ENCODE data around the gene CFAP100.
A peak's percentile ranks its signal among the peaks of the same experiment; 100 is the strongest.

Gene CFAP100

GRCh38 chr3:126376444-126376843 is 18.3 kb upstream of the CFAP100 start:
- DNase-seq (ENCODE audit: low spot score) = no peak
- Mint-ChIP-seq H3K4me3 (no peak overlapping the region), H3K9me3 (no peaks in the 10 kb centered on the region), H3K4me1 (ENCODE audit: low read depth) (no peaks in the 10 kb centered on the region), H3K27ac (no peak overlapping the region), H3K27me3 (ENCODE audit: low read depth) (no peaks in the 10 kb centered on the region), H3K36me3 (ENCODE audit: low read depth) (no peaks in the 10 kb centered on the region)

DNA sequence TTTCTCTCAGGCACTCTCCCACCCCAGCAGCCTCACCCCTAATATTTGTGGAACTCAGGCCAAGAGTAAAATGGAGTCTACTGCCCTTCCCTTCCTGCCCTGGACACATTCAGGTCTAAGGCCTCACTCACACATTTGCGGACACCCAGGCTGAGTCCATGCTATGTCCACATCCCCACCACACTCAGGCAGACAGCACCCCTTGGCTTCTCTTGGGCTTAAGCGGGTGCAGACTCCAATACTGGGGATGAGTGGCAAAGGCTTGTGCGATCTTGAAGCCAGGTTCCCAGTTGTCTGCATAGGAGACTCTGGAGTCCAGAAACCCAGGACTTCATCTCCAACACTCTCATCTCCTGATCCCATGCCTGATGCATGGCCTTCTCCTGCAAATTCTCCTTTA is 17.5 kb upstream of the CFAP100 start:
- Mint-ChIP-seq H3K4me1 (ENCODE audit: low read depth) (no peaks in the 10 kb centered on the region), H3K4me3 (no peak overlapping the region), H3K9me3 (no peaks in the 10 kb centered on the region), H3K27me3 (ENCODE audit: low read depth) (peaks cover 4% of the 10 kb centered on the region), H3K27ac (no peak overlapping the region), H3K36me3 (ENCODE audit: low read depth) (no peaks in the 10 kb centered on the region)
- DNase-seq (ENCODE audit: low spot score) = no peak

DNA sequence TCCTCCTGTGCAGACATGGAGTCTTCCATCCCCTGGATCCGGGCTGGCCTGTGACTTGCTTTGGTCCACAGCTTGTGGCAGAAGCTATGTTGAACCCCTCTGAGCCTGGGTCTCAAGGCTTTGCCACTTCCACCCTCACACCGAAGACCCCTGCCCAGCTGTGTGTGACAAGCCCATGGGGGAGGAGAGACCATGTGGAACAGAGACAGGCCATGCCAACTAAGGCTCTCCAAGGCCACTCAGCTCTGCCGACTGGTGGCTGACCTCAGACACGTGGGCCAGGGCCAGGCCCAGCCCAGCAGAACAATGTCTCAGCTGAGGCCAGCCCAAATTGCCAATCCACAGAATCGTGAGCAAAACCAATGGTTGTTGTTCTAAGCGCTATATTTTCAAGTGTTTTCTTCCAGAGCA is 16.4 kb upstream of the CFAP100 start:
- Mint-ChIP-seq H3K36me3 (ENCODE audit: low read depth) (no peaks in the 10 kb centered on the region), H3K27me3 (ENCODE audit: low read depth) (peaks cover 4% of the 10 kb centered on the region), H3K4me1 (ENCODE audit: low read depth) (no peaks in the 10 kb centered on the region), H3K27ac (no peak overlapping the region), H3K9me3 (no peaks in the 10 kb centered on the region), H3K4me3 (no peak overlapping the region)
- DNase-seq (ENCODE audit: low spot score) = no peak

DNA sequence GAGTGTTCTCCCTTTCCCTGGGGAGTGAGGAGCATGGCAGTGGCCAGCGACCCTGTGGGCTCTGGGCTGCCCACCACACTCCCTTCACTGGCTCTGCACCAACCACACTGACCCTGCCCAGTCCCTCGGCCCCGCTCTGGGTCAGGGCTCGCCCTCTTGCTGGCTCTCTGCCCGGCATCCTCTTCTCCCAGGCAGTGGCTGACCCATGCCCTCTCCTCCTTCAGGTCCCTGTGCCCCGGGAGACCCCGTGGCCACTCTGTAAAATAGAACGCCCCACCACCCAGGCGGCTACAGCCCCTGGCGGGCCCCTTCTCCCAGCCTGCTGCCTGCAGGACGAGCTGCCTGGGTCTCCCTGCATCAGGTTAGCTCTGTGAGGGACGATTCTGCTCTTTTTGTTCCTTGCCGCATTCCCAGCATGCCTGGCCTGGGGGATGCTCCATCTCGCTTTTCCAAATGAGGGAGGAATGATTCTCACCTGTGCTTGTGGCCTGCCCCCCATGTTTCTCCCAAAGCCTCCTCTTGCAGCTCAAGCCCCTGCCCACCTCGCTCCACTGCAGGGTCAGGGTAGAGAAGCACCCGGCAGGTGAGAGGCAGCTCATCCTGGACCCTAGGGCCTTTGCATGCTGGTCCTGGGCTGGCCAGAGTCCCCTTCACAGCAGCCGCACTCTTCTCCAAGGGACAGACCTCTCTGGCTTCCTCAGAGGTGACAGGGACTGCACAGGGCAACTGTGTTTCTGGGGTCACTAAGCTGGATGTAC is 14.5 kb upstream of the CFAP100 start:
- Mint-ChIP-seq H3K4me3 (no peak overlapping the region), H3K27ac (no peak overlapping the region), H3K36me3 (ENCODE audit: low read depth) (no peaks in the 10 kb centered on the region), H3K9me3 (no peaks in the 10 kb centered on the region), H3K4me1 (ENCODE audit: low read depth) (no peaks in the 10 kb centered on the region), H3K27me3 (ENCODE audit: low read depth) (peaks cover 4% of the 10 kb centered on the region)
- no peak for DNase-seq (ENCODE audit: low spot score)

DNA sequence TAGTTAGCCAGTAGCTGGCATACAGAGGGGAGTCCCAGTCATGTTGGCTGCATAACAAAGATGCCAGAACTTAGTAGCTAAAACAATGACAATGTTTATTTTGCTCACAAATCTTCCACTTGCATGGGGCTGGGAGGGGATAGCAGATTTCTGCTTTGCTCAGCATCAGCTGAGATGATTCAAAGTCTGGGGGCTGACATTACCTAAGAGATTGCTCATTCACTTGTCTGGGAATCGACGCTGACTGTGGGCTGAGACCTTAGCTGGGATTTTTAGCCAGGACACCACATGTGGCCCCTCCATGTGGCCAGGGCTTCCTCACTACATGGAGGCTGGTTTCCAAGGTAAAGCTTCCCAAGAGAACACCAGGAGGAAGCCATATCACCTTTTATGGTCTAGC is 12.7 kb upstream of the CFAP100 start:
- H3K4me3 Mint-ChIP-seq = no peak overlapping the region
- H3K36me3 Mint-ChIP-seq (ENCODE audit: low read depth) = no peaks in the 10 kb centered on the region
- H3K4me1 Mint-ChIP-seq (ENCODE audit: low read depth) = no peaks in the 10 kb centered on the region
- DNase-seq (ENCODE audit: low spot score) = no peak
- H3K9me3 Mint-ChIP-seq = no peaks in the 10 kb centered on the region
- H3K27me3 Mint-ChIP-seq (ENCODE audit: low read depth) = peaks cover 4% of the 10 kb centered on the region
- no peak overlapping the region for H3K27ac Mint-ChIP-seq

DNA sequence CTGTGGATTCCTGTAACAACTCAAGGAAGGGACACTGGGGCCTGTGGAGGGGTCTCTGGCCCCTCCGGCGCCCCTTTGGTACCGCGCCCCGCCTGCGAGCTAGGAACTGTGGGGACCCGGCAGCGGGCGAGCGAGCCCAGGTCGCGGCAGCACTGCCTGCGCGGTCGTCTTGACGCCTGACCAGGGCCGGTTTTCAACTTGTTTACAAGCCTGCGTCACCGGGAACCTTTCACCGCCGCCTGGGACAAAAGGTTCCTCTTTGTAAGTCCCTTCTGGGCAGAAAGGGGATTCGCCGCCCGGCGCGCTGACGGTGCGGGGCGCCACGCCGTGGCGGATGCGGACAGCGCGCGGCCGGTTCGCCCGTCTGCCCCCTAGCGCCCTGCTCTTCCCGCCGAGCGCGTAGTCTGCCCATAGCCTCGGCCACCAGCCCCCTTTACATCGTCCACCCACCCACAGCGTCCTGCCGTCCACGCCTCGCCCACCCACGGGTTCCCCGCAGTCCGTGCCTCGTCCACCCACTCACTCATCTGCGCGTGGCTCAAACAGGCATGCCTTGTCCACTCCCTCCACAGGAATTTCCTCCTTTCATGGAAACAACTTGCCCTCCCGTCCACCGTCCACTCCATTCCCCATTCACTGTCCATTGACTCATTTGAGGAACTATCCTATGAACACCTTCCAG is 5.5 kb upstream of the CFAP100 start:
- DNase-seq (ENCODE audit: low spot score) = peak; percentile 44
- H3K36me3 Mint-ChIP-seq (ENCODE audit: low read depth) = no peaks in the 10 kb centered on the region
- H3K27me3 Mint-ChIP-seq (ENCODE audit: low read depth) = peaks cover 34% of the 10 kb centered on the region
- H3K4me1 Mint-ChIP-seq (ENCODE audit: low read depth) = peaks cover 3% of the 10 kb centered on the region
- no peaks in the 10 kb centered on the region for H3K9me3 Mint-ChIP-seq
- H3K4me3 Mint-ChIP-seq = peak overlapping the region; percentile 21
- no peak overlapping the region for H3K27ac Mint-ChIP-seq

DNA sequence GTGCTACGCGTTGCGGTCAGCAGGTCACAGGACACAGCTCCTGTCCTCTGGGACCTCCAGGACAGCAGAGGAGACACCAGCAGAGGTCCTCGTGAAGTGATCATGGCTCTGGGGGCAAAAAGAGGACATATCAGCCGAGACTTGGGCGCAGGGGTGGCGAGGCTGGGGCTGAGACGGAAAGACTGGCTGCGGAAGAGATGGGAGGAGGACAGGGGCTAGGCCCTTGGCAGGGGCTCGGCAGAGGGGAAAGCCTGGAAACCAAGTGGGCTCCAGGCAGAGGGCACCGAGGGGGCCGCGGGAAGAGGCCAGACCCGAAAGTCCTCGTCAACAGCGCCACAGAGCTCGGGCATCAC is 4.9 kb upstream of the CFAP100 start:
- Mint-ChIP-seq H3K36me3 (ENCODE audit: low read depth) (no peaks in the 10 kb centered on the region), H3K9me3 (no peaks in the 10 kb centered on the region), H3K27ac (no peak overlapping the region), H3K4me3 (peak overlapping the region; percentile 21), H3K27me3 (ENCODE audit: low read depth) (peaks cover 36% of the 10 kb centered on the region), H3K4me1 (ENCODE audit: low read depth) (peaks cover 3% of the 10 kb centered on the region)
- DNase-seq (ENCODE audit: low spot score) = no peak

GRCh38 chr3:126390201-126390600 is 4.5 kb upstream of the CFAP100 start:
- no peaks in the 10 kb centered on the region for H3K9me3 Mint-ChIP-seq
- no peak overlapping the region for H3K27ac Mint-ChIP-seq
- peaks cover 3% of the 10 kb centered on the region for H3K4me1 Mint-ChIP-seq (ENCODE audit: low read depth)
- DNase-seq (ENCODE audit: low spot score) = no peak
- peaks cover 38% of the 10 kb centered on the region for H3K27me3 Mint-ChIP-seq (ENCODE audit: low read depth)
- no peaks in the 10 kb centered on the region for H3K36me3 Mint-ChIP-seq (ENCODE audit: low read depth)
- no peak overlapping the region for H3K4me3 Mint-ChIP-seq

DNA sequence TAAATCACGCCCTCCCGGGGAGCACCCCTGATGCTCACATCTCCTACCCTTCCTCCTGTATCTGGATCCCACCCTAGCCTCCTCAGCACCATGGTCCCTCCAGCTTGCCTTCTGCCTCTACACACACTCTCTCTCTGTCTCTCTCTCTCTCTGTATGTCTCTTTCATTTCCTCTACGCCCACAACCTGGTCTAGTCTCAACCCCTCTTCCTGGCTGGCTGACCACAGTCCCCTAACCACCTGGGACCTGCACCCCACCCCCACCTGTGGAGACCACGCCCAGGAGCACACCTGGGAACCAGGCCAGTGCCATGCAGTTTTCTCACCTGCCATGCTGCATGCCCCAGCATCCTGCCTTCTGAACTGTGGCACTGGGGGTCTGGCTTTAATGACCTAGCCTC is 4.0 kb upstream of the CFAP100 start:
- H3K27me3 Mint-ChIP-seq (ENCODE audit: low read depth) = peaks cover 41% of the 10 kb centered on the region
- H3K4me3 Mint-ChIP-seq = no peak overlapping the region
- H3K9me3 Mint-ChIP-seq = no peaks in the 10 kb centered on the region
- H3K4me1 Mint-ChIP-seq (ENCODE audit: low read depth) = peaks cover 3% of the 10 kb centered on the region
- no peaks in the 10 kb centered on the region for H3K36me3 Mint-ChIP-seq (ENCODE audit: low read depth)
- no peak for DNase-seq (ENCODE audit: low spot score)
- no peak overlapping the region for H3K27ac Mint-ChIP-seq

- Mint-ChIP-seq H3K4me1 (ENCODE audit: low read depth) (peaks cover 3% of the 10 kb centered on the region), H3K27me3 (ENCODE audit: low read depth) (peaks cover 41% of the 10 kb centered on the region), H3K4me3 (no peak overlapping the region), H3K27ac (no peak overlapping the region), H3K9me3 (no peaks in the 10 kb centered on the region), H3K36me3 (ENCODE audit: low read depth) (no peaks in the 10 kb centered on the region)
- DNase-seq (ENCODE audit: low spot score) = no peak
Observed at GRCh38 chr3:126391631-126392030, 3.1 kb upstream of the CFAP100 start.

DNA sequence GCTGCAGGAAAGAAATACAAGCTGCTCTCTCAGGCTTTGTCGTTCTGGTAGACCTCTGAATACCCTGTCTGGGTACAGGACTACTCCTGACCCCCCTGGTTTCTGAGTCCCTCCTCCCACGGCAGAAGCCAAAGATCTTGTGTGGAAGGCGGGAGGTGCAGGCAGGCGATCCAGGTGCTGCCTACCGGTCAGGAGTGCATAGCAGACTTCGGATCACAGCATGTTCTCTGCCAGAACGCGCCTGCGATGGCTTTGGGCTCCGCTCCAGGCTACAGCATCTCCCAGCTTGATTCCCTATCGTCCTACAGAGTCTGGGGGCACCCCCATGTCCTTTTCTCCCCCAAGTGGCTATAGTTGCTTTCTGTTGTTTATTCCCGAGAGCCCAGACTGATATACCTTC is 2.5 kb upstream of the CFAP100 start:
- H3K4me1 Mint-ChIP-seq (ENCODE audit: low read depth) = peaks cover 3% of the 10 kb centered on the region
- H3K27ac Mint-ChIP-seq = no peak overlapping the region
- DNase-seq (ENCODE audit: low spot score) = no peak
- no peaks in the 10 kb centered on the region for H3K9me3 Mint-ChIP-seq
- H3K36me3 Mint-ChIP-seq (ENCODE audit: low read depth) = no peaks in the 10 kb centered on the region
- H3K4me3 Mint-ChIP-seq = no peak overlapping the region
- peaks cover 41% of the 10 kb centered on the region for H3K27me3 Mint-ChIP-seq (ENCODE audit: low read depth)

DNA sequence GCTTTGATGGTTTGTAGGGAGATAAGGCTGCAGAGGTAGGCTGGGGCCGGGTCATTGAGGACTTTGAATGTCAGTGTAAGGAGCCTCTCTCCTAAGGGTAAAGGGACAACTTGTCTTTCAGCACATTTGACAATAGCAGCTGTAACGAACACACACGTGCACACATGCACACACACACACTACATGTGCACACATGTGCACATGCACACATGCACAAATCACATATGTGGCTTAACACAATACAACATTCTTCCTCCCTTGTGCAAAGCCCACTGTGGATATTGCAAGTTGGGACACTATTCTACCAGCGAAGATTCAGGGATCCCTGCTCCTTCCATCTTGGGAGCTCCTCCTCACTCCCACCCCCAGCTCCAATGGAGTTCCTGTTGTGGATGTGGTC is 1.1 kb upstream of the CFAP100 start:
- DNase-seq (ENCODE audit: low spot score) = no peak
- Mint-ChIP-seq H3K4me3 (no peak overlapping the region), H3K27me3 (ENCODE audit: low read depth) (peaks cover 34% of the 10 kb centered on the region), H3K36me3 (ENCODE audit: low read depth) (no peaks in the 10 kb centered on the region), H3K4me1 (ENCODE audit: low read depth) (peaks cover 3% of the 10 kb centered on the region), H3K27ac (no peak overlapping the region), H3K9me3 (no peaks in the 10 kb centered on the region)

- Mint-ChIP-seq H3K36me3 (ENCODE audit: low read depth) (no peaks in the 10 kb centered on the region), H3K4me1 (ENCODE audit: low read depth) (no peaks in the 10 kb centered on the region), H3K27me3 (ENCODE audit: low read depth) (peaks cover 27% of the 10 kb centered on the region), H3K9me3 (no peaks in the 10 kb centered on the region), H3K27ac (no peak overlapping the region), H3K4me3 (no peak overlapping the region)
- no peak for DNase-seq (ENCODE audit: low spot score)
Observed at GRCh38 chr3:126394977-126395321, 240 bp downstream of the CFAP100 start.

DNA sequence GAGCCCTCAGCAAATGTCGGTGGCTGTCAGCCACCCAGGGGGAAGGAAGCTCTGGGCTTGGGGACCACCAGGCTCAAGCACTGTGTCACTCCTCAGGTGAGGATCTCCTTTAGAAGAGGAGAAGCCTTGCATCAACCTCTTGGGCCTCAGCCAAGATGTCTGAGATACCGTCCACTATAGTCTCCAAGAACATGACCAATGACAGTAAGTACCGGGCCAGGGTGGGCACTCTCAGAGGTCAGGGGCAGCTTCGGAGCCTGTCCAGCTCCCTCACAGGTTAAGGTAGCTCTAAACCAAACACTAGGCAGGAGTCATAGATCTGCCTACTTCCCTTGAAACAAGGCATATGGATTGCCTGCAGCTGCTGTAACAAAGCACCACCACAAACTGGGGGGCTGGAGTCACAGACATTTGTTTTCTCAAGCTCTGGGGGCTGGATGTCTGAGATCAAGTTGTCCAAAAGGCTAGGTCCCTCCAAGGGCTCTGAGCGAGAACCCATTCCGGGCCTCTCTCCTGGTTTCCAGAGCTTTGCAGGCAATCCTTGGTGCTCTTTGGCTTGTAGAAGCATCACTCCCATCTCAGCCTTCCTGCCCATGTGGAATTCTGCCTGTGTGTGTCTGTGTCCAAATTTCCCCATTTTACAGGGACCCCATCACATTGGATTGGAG is 1.3 kb downstream of the CFAP100 start:
- Mint-ChIP-seq H3K27ac (no peak overlapping the region), H3K4me1 (ENCODE audit: low read depth) (no peaks in the 10 kb centered on the region), H3K4me3 (no peak overlapping the region), H3K36me3 (ENCODE audit: low read depth) (no peaks in the 10 kb centered on the region), H3K9me3 (no peaks in the 10 kb centered on the region), H3K27me3 (ENCODE audit: low read depth) (peaks cover 24% of the 10 kb centered on the region)
- no peak for DNase-seq (ENCODE audit: low spot score)

Data from T-helper 2 cell treated with Interferon-gamma antibody and Interleukin-4, amounts not matched to agents 5 μg/mL and 100 μg/mL, for 36 hours (primary cell).